ENCODE measurements around the gene TMUB2. TPM values are rescaled to one million over a fixed set of nuclear protein-coding genes. Genes with fewer than 3 reads are reported as not detected.

Gene TMUB2
- total and polyA plus RNA-seq, 2 of the 13 experiments (the other 11 are each of a cell fraction or from before 2014, with no cell fraction given): 26.9 to 50.8 TPM

DNA sequence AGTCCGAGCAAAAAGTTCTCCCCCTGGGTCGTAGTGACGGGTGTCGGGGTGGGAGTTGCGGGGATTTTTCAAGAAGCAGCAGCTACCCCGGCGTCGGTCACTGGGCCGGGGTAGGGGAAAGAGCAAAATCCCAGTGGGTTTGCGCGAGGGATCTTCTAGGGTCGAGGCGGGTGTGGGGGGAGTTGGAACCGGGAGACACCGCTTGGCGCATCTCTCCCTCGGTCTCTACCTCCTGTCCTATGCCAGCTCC is 35.0 kb downstream of the TMUB2 start:
- Histone ChIP-seq H2AFZ (ENCODE audit: low read length) (no peak overlapping the region), H3K27me3 (ENCODE audit: control insufficient read depth in 1 of 2, insufficient read depth in 2 of 2, low read length in 2 of 2) (no peaks in the 10 kb centered on the region; a peak in 1 of 5 replicates), H3K36me3 (replicated peaks in 1 of 2; ENCODE audit: control insufficient read depth in 1 of 2, insufficient read depth in 2 of 2, low read length in 2 of 2) (peaks cover 0 to 3% of the 10 kb centered on the region in 2 experiments; a peak in 4 of 5 replicates), H3K4me2 (ENCODE audit: low read depth, low read length) (peak overlapping the region; percentile 95), H3K79me2 (ENCODE audit: insufficient read depth, low read length) (peaks cover 21% of the 10 kb centered on the region), H3K9me3 (ENCODE audit: low read length) (no peaks in the 10 kb centered on the region), H3K4me3 (replicated peaks in 1 of 3; ENCODE audit: insufficient read depth in 1 of 3, low read depth in 2 of 3, low read length in 3 of 3) (peak overlapping the region; percentile 81 to 99 (median 88)), H3K27ac (ENCODE audit: extremely low read length, insufficient read depth, low read length) (peak overlapping the region; percentile 89), H3K4me1 (ENCODE audit: insufficient read depth, low read length) (peaks cover 29% of the 10 kb centered on the region), H3K9ac (ENCODE audit: insufficient read depth, low read depth, low read length) (peak overlapping the region; percentile 90), H4K20me1 (ENCODE audit: insufficient read depth, low read length) (no peaks in the 10 kb centered on the region; the same call in 1 of the 2 replicates)
- DNase-seq (ENCODE audit: low spot score) (no peak), ATAC-seq (peak; percentile 1; the same call in 2 of the 3 replicates), FAIRE-seq (no peak)
- BruUV-seq (replicated peaks): TSS peak; percentile 50
- 2% methylated on average over 17 of the region's 17 CpGs for WGBS (ENCODE audit: low lambda C conversion rate)
- intact Hi-C loops (cut with micrococcal nuclease; ENCODE audit: unreplicated experiment) (no loop called here), in situ Hi-C loops (cut with HindIII; ENCODE audit: extremely low pct_ligation_motif_present, low pct_unique_long_range_greater_than_20kb) (loop anchor here (5.0 kb wide), 1 partner anchor 106 kb away; no protein-coding TSS in a partner anchor)
- CTCF ChIA-PET (ENCODE audit: low intra/inter-chr PET ratio, low total read pairs): interaction anchor here (0.7 to 1.1 kb wide), 2 partner anchors 54 to 129 kb away, joined by 3 read pairs; no protein-coding TSS in a partner anchor
- POLR2A ChIA-PET: interaction anchor here (0.5 to 3.9 kb wide), 14 partner anchors 10 to 282 kb away, joined by 3 to 25 read pairs (median 5); partner anchors contain the start of genes ATXN7L3, GPATCH8, GRN and LSM12
- TF ChIP-seq SNAI1 (CRISPR knock-in tag; IDR thresholded peaks at IDR 0.05; ENCODE audit: borderline replicate concordance) (peak; percentile 23; the same call in 1 of the 2 replicates), ESRRA (CRISPR knock-in tag; IDR thresholded peaks at IDR 0.05; ENCODE audit: low read depth) (peak; percentile 46; the same call in 1 of the 2 replicates), KAT7 (CRISPR knock-in tag; IDR thresholded peaks at IDR 0.05; ENCODE audit: borderline replicate concordance) (no peak), ZSCAN21 (CRISPR knock-in tag; IDR thresholded peaks at IDR 0.05; ENCODE audit: borderline replicate concordance) (no peak), ZNF747 (CRISPR knock-in tag; IDR thresholded peaks at IDR 0.05; ENCODE audit: borderline replicate concordance) (no peak), NFE2L1 (CRISPR knock-in tag; IDR thresholded peaks at IDR 0.05; ENCODE audit: borderline replicate concordance) (no peak), ZFP1 (CRISPR knock-in tag; IDR thresholded peaks at IDR 0.05) (no peak), ZNF343 (CRISPR knock-in tag; IDR thresholded peaks at IDR 0.05) (0 out of 2 replicates have a peak, but pooled peaks have one; percentile 21), SP5 (CRISPR knock-in tag; IDR thresholded peaks at IDR 0.05; ENCODE audit: borderline replicate concordance, low read depth) (0 out of 2 replicates have a peak, but pooled peaks have one; percentile 4), ZNF44 (CRISPR knock-in tag; IDR thresholded peaks at IDR 0.05) (no peak)
- TF ChIP-seq, protein P1, sequence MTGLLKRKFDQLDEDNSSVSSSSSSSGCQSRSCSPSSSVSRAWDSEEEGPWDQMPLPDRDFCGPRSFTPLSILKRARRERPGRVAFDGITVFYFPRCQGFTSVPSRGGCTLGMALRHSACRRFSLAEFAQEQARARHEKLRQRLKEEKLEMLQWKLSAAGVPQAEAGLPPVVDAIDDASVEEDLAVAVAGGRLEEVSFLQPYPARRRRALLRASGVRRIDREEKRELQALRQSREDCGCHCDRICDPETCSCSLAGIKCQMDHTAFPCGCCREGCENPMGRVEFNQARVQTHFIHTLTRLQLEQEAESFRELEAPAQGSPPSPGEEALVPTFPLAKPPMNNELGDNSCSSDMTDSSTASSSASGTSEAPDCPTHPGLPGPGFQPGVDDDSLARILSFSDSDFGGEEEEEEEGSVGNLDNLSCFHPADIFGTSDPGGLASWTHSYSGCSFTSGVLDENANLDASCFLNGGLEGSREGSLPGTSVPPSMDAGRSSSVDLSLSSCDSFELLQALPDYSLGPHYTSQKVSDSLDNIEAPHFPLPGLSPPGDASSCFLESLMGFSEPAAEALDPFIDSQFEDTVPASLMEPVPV (CRISPR knock-in tag; IDR thresholded peaks at IDR 0.05): no peak
- TF ChIP-seq, protein P2, sequence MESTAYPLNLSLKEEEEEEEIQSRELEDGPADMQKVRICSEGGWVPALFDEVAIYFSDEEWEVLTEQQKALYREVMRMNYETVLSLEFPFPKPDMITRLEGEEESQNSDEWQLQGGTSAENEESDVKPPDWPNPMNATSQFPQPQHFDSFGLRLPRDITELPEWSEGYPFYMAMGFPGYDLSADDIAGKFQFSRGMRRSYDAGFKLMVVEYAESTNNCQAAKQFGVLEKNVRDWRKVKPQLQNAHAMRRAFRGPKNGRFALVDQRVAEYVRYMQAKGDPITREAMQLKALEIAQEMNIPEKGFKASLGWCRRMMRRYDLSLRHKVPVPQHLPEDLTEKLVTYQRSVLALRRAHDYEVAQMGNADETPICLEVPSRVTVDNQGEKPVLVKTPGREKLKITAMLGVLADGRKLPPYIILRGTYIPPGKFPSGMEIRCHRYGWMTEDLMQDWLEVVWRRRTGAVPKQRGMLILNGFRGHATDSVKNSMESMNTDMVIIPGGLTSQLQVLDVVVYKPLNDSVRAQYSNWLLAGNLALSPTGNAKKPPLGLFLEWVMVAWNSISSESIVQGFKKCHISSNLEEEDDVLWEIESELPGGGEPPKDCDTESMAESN (CRISPR knock-in tag; conservative IDR thresholded peaks at IDR 0.05): no peak
- TF ChIP-seq, protein P3, sequence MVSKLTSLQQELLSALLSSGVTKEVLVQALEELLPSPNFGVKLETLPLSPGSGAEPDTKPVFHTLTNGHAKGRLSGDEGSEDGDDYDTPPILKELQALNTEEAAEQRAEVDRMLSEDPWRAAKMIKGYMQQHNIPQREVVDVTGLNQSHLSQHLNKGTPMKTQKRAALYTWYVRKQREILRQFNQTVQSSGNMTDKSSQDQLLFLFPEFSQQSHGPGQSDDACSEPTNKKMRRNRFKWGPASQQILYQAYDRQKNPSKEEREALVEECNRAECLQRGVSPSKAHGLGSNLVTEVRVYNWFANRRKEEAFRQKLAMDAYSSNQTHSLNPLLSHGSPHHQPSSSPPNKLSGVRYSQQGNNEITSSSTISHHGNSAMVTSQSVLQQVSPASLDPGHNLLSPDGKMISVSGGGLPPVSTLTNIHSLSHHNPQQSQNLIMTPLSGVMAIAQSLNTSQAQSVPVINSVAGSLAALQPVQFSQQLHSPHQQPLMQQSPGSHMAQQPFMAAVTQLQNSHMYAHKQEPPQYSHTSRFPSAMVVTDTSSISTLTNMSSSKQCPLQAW (CRISPR knock-in tag; IDR thresholded peaks at IDR 0.05): peak; percentile 18; the same call in 1 of the 2 replicates
- TF ChIP-seq, protein P4, sequence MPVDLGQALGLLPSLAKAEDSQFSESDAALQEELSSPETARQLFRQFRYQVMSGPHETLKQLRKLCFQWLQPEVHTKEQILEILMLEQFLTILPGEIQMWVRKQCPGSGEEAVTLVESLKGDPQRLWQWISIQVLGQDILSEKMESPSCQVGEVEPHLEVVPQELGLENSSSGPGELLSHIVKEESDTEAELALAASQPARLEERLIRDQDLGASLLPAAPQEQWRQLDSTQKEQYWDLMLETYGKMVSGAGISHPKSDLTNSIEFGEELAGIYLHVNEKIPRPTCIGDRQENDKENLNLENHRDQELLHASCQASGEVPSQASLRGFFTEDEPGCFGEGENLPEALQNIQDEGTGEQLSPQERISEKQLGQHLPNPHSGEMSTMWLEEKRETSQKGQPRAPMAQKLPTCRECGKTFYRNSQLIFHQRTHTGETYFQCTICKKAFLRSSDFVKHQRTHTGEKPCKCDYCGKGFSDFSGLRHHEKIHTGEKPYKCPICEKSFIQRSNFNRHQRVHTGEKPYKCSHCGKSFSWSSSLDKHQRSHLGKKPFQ (CRISPR knock-in tag; IDR thresholded peaks at IDR 0.05; ENCODE audit: insufficient replicate concordance): no peak
- TF ChIP-seq, protein P5, sequence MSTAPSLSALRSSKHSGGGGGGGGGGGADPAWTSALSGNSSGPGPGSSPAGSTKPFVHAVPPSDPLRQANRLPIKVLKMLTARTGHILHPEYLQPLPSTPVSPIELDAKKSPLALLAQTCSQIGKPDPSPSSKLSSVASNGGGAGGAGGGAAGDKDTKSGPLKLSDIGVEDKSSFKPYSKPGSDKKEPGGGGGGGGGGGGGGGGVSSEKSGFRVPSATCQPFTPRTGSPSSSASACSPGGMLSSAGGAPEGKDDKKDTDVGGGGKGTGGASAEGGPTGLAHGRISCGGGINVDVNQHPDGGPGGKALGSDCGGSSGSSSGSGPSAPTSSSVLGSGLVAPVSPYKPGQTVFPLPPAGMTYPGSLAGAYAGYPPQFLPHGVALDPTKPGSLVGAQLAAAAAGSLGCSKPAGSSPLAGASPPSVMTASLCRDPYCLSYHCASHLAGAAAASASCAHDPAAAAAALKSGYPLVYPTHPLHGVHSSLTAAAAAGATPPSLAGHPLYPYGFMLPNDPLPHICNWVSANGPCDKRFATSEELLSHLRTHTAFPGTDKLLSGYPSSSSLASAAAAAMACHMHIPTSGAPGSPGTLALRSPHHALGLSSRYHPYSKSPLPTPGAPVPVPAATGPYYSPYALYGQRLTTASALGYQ (CRISPR knock-in tag; IDR thresholded peaks at IDR 0.05): 0 out of 2 replicates have a peak, but pooled peaks have one; percentile 23

All from HepG2 (cell line).